Suprapubic skin (tissue), 4 donors: ENCODE data around the gene ARX. TPM values are rescaled to one million over a fixed set of nuclear protein-coding genes. Genes with fewer than 3 reads are reported as not detected.

ENCODE experiments used
- DNase-seq, 2 donors: peaks; one replicate each; pipeline ENCODE4 v3.0.0-alpha.2; 2019; ENCODE audit warnings: low spot score in 2 of 2
- H3K27ac ChIP-seq: fragments of 200-600 bp; sonication (generic); one replicate; pipeline ENCODE4 v1.5.1; 2019
- H3K27me3 ChIP-seq: fragments of 200-600 bp; sonication (generic); one replicate; pipeline ENCODE4 v1.5.1; 2019
- H3K36me3 ChIP-seq: fragments of 200-600 bp; sonication (generic); one replicate; pipeline ENCODE4 v1.5.1; 2019
- H3K4me1 ChIP-seq: fragments of 200-600 bp; sonication (generic); one replicate; pipeline ENCODE4 v1.5.1; 2019
- H3K4me3 ChIP-seq: fragments of 200-600 bp; sonication (generic); one replicate; pipeline ENCODE4 v1.5.1; 2019; ENCODE audit warnings: mild to moderate bottlenecking
- H3K9me3 ChIP-seq: fragments of 200-600 bp; sonication (generic); one replicate; pipeline ENCODE4 v1.5.1; 2019
- CTCF ChIP-seq, 2 donors: fragments of 200-600 bp in 1 of 2; fragments of 450-650 bp in 1 of 2; sonication (generic) in 1 of 2; IDR thresholded peaks; one replicate each; pipeline ENCODE4 v1.5.1; 2016 to 2019; ENCODE audit warnings: antibody characterized with exemption in 2 of 2, mild to moderate bottlenecking in 1 of 2, moderate library complexity in 1 of 2
- EP300 ChIP-seq: sonication (generic); formaldehyde crosslinking; IDR thresholded peaks from one replicate; pipeline ENCODE4 v1.6.1; 2017; ENCODE audit warnings: antibody characterized with exemption
- POLR2A ChIP-seq, 2 donors: fragments of 450-650 bp; IDR thresholded peaks; one replicate each; pipeline ENCODE4 v1.6.1; 2017; ENCODE audit warnings: antibody characterized with exemption in 2 of 2, mild to moderate bottlenecking in 2 of 2, moderate library complexity in 2 of 2
- POLR2AphosphoS5 ChIP-seq, 3 donors: sonication (generic); formaldehyde crosslinking; IDR thresholded peaks; one replicate each; pipeline ENCODE4 v1.6.1; 2017; ENCODE audit warnings: antibody characterized with exemption in 3 of 3
- WGBS: methylation state at CpG from one replicate; pipeline ENCODE4 v1.1.5; 2018; 5-methylcytosine and 5-hydroxymethylcytosine counted together
- total RNA-seq, 4 donors: library from RNA; depleted of rRNA; stranded (reverse); fragments of >200 nt; gene quantifications; one replicate each; pipeline ENCODE4 v1.1.0, GENCODE V29; 2016

The ARX gene
- total RNA-seq, 4 donors from 2014 or later, result 0.15 TPM; not detected in 3

GRCh38 chrX:25016938-25017598 is 1.3 kb upstream of the ARX start:
- Histone ChIP-seq H3K27me3 (peaks cover 97% of the 10 kb centered on the region), H3K4me1 (peaks cover 35% of the 10 kb centered on the region), H3K36me3 (no peaks in the 10 kb centered on the region), H3K9me3 (no peaks in the 10 kb centered on the region), H3K4me3 (no peak overlapping the region), H3K27ac (no peak overlapping the region)
- no peak for DNase-seq
- 35% methylated on average over 17 of the region's 17 CpGs for WGBS
- no peak for TF ChIP-seq POLR2AphosphoS5 (IDR thresholded peaks at IDR 0.05)
- TF ChIP-seq POLR2A (IDR thresholded peaks at IDR 0.05), result no peak
- no peak for TF ChIP-seq CTCF (IDR thresholded peaks at IDR 0.05)
- TF ChIP-seq EP300, result no peak

- Histone ChIP-seq H3K4me3 (no peak overlapping the region), H3K36me3 (no peaks in the 10 kb centered on the region), H3K27ac (no peak overlapping the region), H3K27me3 (peaks cover 97% of the 10 kb centered on the region), H3K9me3 (no peaks in the 10 kb centered on the region), H3K4me1 (peaks cover 35% of the 10 kb centered on the region)
- DNase-seq, result no peak
- no peak for TF ChIP-seq POLR2AphosphoS5 (IDR thresholded peaks at IDR 0.05)
- TF ChIP-seq CTCF (IDR thresholded peaks at IDR 0.05), result no peak
- no peak for TF ChIP-seq POLR2A (IDR thresholded peaks at IDR 0.05)
- no peak for TF ChIP-seq EP300
- 50% methylated on average over 19 of the region's 20 CpGs for WGBS
Measured at GRCh38 chrX:25016361-25016671, 551 bp upstream of the ARX start.

DNA sequence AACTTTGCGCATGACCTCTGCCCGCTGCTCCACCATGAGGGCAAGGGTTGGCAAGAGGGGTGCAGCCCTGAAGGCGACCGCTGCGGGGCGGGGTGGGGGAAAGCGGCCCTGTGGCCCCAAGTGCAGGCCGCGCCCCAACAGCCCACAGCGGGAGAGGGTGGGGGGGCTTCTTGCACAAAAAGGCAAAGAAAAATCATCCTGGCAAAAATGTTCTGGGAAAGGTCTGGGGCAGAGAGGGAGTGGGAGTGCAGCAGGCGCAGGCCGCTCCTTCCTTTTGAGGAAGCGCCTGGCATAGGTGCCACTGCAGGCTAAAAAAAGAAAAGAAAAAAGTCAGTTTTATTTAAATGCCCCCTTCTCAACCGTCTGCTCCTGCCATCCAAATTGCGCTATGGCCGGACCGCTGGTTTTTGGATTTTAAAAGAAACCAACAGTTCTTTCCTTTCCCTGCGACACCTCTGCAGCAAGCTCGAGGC is 1.4 kb downstream of the ARX start:
- WGBS, result 48% methylated on average over 19 of the region's 19 CpGs
- peaks cover 97% of the 10 kb centered on the region for H3K27me3 ChIP-seq
- TF ChIP-seq CTCF (IDR thresholded peaks at IDR 0.05) (no peak), EP300 (no peak), POLR2A (IDR thresholded peaks at IDR 0.05) (no peak), POLR2AphosphoS5 (IDR thresholded peaks at IDR 0.05) (no peak)
- no peak overlapping the region for H3K27ac ChIP-seq
- H3K4me3 ChIP-seq, result no peak overlapping the region
- DNase-seq, result no peak
- no peaks in the 10 kb centered on the region for H3K9me3 ChIP-seq
- H3K36me3 ChIP-seq, result no peaks in the 10 kb centered on the region
- H3K4me1 ChIP-seq, result peaks cover 22% of the 10 kb centered on the region

DNA sequence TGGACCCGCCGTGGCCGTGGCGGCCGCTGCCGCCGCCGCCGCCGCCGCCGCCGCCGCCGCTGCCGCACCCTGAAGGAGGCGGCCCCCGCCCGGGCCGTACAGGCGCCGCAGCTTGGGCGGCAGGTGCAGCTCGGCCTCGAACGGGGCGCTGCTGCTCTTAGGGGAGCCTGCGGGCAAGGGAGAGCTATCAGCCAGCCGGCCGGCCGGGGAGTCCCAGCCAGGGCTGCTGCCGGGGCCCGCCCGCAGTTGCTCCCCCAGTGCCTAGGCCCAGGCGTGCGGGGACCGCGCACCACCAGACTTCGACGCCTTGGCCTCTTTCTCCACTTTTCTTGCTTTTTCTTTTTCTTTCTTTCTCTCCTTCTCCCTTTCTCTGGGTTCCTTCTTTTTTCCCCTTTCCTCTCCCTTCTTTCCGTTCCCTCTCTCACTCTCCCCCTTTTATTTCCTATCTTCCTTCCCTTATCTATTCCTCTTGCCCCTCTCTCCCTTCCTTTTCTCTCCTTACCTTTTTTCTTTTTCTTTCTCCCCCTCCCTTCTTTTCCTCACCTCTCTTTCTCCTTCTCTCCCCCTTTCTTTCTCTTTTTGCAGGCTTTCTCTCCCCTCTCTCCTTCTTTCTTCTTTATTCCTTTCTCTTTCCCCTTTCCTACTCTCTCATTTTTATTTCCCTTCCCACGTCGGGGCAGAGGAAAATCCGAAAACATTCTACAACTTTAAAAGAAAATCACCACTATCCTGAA is 2.0 kb downstream of the ARX start:
- Histone ChIP-seq H3K27ac (no peak overlapping the region), H3K27me3 (peaks cover 97% of the 10 kb centered on the region), H3K9me3 (no peaks in the 10 kb centered on the region), H3K4me1 (peaks cover 22% of the 10 kb centered on the region), H3K36me3 (no peaks in the 10 kb centered on the region), H3K4me3 (no peak overlapping the region)
- no peak for DNase-seq
- no peak for TF ChIP-seq EP300
- TF ChIP-seq POLR2AphosphoS5 (IDR thresholded peaks at IDR 0.05), result no peak
- no peak for TF ChIP-seq POLR2A (IDR thresholded peaks at IDR 0.05)
- TF ChIP-seq CTCF (IDR thresholded peaks at IDR 0.05), result no peak
- 33% methylated on average over 16 of the region's 44 CpGs for WGBS

- WGBS, result 41% methylated on average over 41 of the region's 105 CpGs
- H3K27ac ChIP-seq, result no peak overlapping the region
- no peak for DNase-seq
- peak overlapping the region; percentile 42 for H3K4me3 ChIP-seq
- TF ChIP-seq CTCF (IDR thresholded peaks at IDR 0.05) (no peak), POLR2A (IDR thresholded peaks at IDR 0.05) (no peak), EP300 (no peak), POLR2AphosphoS5 (IDR thresholded peaks at IDR 0.05) (no peak)
- peaks cover 22% of the 10 kb centered on the region for H3K4me1 ChIP-seq
- no peaks in the 10 kb centered on the region for H3K36me3 ChIP-seq
- no peaks in the 10 kb centered on the region for H3K9me3 ChIP-seq
- H3K27me3 ChIP-seq, result peaks cover 96% of the 10 kb centered on the region
Measured at GRCh38 chrX:25012793-25013631, 2.8 kb downstream of the ARX start.
